ENCODE data around the gene NCAPD2. TPM values are rescaled to one million over a fixed set of nuclear protein-coding genes. Genes with fewer than 3 reads are reported as not detected.
A peak's percentile ranks its signal among the peaks of the same experiment; 100 is the strongest.
"Not testable (repeated sequence)": the region's sequence is repeated elsewhere in the genome, so short reads cannot be mapped to it uniquely, and the experiment has no call there.

NCAPD2 gene
- total and polyA plus RNA-seq, 5 experiments from 2014 or later = 24.7 to 46.3 (median 40.4) TPM

DNA sequence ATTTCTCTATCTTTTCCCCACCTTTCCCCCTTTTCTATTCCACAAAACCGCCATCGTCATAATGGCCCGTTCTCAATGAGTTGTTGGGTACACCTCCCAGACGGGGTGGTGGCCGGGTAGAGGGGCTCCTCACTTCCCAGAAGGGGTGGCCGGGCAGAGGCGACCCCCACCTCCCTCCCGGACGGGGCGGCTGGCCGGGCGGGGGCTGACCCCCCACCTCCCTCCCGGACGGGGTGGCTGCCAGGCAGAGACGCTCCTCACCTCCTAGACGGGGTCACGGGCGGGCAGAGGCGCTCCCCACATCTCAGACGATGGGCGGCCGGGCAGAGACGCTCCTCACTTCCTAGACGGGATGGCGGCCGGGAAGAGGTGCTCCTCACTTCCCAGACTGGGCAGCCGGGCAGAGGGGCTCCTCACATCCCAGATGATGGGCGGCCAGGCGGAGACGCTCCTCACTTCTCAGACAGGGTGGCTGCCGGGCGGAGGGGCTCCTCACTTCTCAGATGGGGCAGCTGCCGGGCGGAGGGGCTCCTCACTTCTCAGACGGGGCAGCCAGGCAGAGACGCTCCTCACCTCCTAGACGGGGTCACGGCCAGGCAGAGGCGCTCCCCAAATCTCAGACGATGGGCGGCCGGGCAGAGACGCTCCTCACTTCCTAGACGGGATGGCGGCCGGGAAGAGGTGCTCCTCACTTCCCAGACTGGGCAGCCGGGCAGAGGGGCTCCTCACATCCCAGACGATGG lies 18.5 kb upstream of the NCAPD2 start:
- H3K36me3 Mint-ChIP-seq, H3K27me3 Mint-ChIP-seq, ATAC-seq, H3K9me3 Mint-ChIP-seq, DNase-seq, H3K4me3 Mint-ChIP-seq, H3K27ac Mint-ChIP-seq, POLR2A ChIA-PET: not testable (repeated sequence)
- peaks cover 6 to 11% (median 8%) of the 10 kb centered on the region in 4 donors for H3K4me1 Mint-ChIP-seq

DNA sequence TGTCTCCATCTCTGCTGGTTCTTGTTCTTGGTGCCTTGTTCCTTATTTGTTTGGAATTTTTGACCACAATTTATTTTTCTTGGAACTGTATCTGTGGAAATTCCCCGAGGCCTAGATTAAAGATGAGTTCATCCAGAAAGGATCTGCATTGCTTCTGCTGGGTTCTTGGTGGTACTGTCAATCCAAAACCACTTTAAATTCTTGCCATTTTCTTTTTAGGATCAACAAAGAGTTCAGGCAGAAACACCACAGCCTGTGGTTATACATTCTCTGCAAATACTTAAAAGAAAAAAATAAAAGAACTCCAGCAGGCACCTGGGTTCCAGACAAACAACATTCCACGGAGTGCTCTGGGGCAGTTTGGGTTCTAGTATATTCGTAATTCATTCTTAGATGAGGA lies 17.4 kb upstream of the NCAPD2 start:
- DNase-seq (no peak), ATAC-seq (no peak)
- Mint-ChIP-seq H3K9me3 (no peaks in the 10 kb centered on the region), H3K36me3 (no peaks in the 10 kb centered on the region), H3K4me3 (no peak overlapping the region), H3K4me1 (peaks cover 0 to 4% (median 1%) of the 10 kb centered on the region in 4 donors), H3K27me3 (peaks cover 0 to 2% (median 0%) of the 10 kb centered on the region in 5 donors), H3K27ac (peak overlapping the region in 1 of 10 donors; percentile 20)
- POLR2A ChIA-PET = interaction anchor here (0.6 kb wide), 1 partner anchor 12 kb away, joined by 4 read pairs; no protein-coding TSS in a partner anchor

GRCh38 chr12:6477601-6478377 lies 16.1 kb upstream of the NCAPD2 start:
- H3K9me3 Mint-ChIP-seq, POLR2A ChIA-PET, H3K27ac Mint-ChIP-seq, H3K4me3 Mint-ChIP-seq, H3K4me1 Mint-ChIP-seq, ATAC-seq, DNase-seq, H3K36me3 Mint-ChIP-seq, H3K27me3 Mint-ChIP-seq: not testable (repeated sequence)

GRCh38 chr12:6478416-6478815 lies 15.5 kb upstream of the NCAPD2 start:
- ATAC-seq (no peak), DNase-seq (no peak)
- Mint-ChIP-seq H3K4me3 (no peak overlapping the region), H3K4me1 (no peaks in the 10 kb centered on the region), H3K9me3 (no peaks in the 10 kb centered on the region), H3K27ac (no peak overlapping the region), H3K36me3 (no peaks in the 10 kb centered on the region), H3K27me3 (peaks cover 0 to 2% (median 0%) of the 10 kb centered on the region in 5 donors)
- POLR2A ChIA-PET = no interaction called here

DNA sequence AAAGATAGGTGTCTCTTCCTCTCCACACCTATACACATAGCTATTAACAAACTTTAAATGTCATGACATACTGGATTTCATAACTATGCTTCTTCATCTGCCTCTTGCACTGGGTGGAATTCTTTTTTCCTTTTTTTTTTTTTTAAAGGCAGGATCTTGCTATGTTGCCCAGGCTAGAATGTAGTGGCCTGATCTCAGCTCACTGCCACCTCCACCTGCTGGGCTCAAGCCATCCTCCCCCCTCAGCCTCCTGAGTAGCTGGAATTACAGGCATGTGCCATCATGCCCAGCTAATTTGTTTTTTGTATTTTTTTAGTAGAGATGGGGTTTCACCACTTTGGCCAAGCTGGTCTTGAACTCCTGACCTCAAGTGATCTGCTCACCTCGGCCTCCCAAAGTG lies 5.7 kb upstream of the NCAPD2 start:
- Mint-ChIP-seq H3K36me3 (peaks cover 0 to 22% (median 5%) of the 10 kb centered on the region in 3 donors), H3K4me1 (peaks cover 0 to 16% (median 7%) of the 10 kb centered on the region in 4 donors), H3K27me3 (peaks cover 0 to 3% (median 0%) of the 10 kb centered on the region in 5 donors), H3K9me3 (no peaks in the 10 kb centered on the region), H3K4me3 (no peak overlapping the region), H3K27ac (no peak overlapping the region)
- DNase-seq (no peak), ATAC-seq (no peak)
- POLR2A ChIA-PET = interaction anchor here (0.6 to 1.4 kb wide), 7 partner anchors 12 to 107 kb away, joined by 3 to 4 read pairs (median 3); partner anchors contain the start of gene VAMP1

DNA sequence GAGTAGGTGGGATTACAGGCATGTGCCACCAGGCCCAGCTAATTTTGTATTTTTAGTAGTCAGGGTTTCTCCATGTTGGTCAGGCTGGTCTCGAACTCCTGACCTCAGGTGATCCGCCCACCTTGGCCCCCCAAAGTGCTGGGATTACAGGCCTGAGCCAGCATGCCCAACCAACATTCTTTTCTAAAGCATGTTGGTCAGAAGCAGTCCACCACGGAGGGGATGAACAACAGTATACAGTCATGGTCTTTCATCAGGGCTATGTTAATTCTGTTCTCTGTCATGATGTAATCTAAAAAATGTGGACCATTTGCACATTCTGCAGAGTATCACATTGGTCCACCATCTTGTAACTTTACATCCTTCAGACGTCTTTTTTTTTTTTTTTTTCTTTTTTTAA lies 4.5 kb upstream of the NCAPD2 start:
- H3K4me3 Mint-ChIP-seq = no peak overlapping the region
- peaks cover 0 to 3% (median 0%) of the 10 kb centered on the region in 5 donors for H3K27me3 Mint-ChIP-seq
- no peak for DNase-seq
- H3K9me3 Mint-ChIP-seq = no peaks in the 10 kb centered on the region
- POLR2A ChIA-PET = interaction anchor here (1.0 kb wide), 1 partner anchor 19 kb away, joined by 3 read pairs; the partner anchor contains the start of gene VAMP1
- H3K36me3 Mint-ChIP-seq = peaks cover 0 to 22% (median 5%) of the 10 kb centered on the region in 3 donors
- no peak for ATAC-seq
- H3K4me1 Mint-ChIP-seq = peaks cover 5 to 23% (median 10%) of the 10 kb centered on the region in 4 donors
- no peak overlapping the region for H3K27ac Mint-ChIP-seq

- POLR2A ChIA-PET = interaction anchor here (1.0 to 7.2 kb wide), 2 partner anchors 21 kb away, joined by 3 to 104 read pairs; partner anchors contain the start of gene VAMP1
- not testable (repeated sequence) for ATAC-seq, H3K4me3 Mint-ChIP-seq, H3K9me3 Mint-ChIP-seq, H3K27me3 Mint-ChIP-seq, DNase-seq, H3K27ac Mint-ChIP-seq
- Mint-ChIP-seq H3K4me1 (peaks cover 15 to 35% (median 21%) of the 10 kb centered on the region in 4 donors), H3K36me3 (peaks cover 0 to 25% (median 5%) of the 10 kb centered on the region in 3 donors)
Measured at GRCh38 chr12:6490673-6491072, 3.2 kb upstream of the NCAPD2 start.

DNA sequence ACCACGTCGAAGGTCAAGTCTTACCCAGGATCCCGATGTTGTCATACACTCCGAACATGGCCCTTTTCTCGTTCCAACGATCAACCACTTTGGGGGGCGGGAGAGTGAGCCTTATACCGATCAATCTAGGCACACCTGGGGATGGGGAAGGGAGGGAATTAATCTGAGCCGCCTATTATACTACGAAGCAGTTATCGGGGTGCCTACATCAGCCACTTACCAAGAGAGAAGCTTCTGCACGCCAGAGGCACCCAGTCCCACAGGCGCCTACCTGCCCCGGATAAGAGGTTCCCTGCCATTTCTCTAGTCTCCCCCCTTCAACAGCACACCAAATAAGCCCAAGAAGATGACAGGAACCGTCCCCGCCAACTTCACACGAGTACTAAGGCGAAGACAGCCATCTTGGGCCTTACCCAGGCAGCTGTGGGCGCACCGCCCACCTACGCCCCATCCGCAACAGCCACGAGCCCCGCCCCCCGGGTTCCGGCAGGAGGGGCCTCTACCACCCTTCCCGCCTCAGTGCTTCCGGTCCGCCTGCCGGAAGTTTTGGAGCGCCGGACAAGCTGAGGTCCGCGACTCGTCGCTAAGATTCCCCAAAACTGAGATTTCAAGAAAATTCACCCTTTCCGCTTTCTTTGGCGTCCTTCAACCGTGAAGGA lies 935 bp upstream of the NCAPD2 start, which contains the start of gene MRPL51:
TSS of gene MRPL51 (minus strand) at position 425 of the 659 bp plus-strand sequence. CDS start at position 299, 126 bp downstream.
- Mint-ChIP-seq H3K9me3 (no peaks in the 10 kb centered on the region), H3K4me1 (peaks cover 15 to 50% (median 35%) of the 10 kb centered on the region in 4 donors), H3K4me3 (peak within 1 kb of the TSS; percentile 91 to 99 (median 98)), H3K27ac (peak within 1 kb of the TSS; percentile 94 to 100 (median 97)), H3K27me3 (peaks cover 0 to 2% (median 0%) of the 10 kb centered on the region in 5 donors), H3K36me3 (peaks cover 0 to 37% (median 5%) of the 10 kb centered on the region in 3 donors)
- peak; percentile 89 to 98 (median 96) for DNase-seq
- POLR2A ChIA-PET = interaction anchor here (0.7 to 7.2 kb wide), 32 partner anchors 10 to 380 kb away, joined by 3 to 104 read pairs (median 5); partner anchors contain the start of genes CD27, COPS7A, GAPDH and SPSB2
- ATAC-seq = peak; percentile 77 to 79

DNA sequence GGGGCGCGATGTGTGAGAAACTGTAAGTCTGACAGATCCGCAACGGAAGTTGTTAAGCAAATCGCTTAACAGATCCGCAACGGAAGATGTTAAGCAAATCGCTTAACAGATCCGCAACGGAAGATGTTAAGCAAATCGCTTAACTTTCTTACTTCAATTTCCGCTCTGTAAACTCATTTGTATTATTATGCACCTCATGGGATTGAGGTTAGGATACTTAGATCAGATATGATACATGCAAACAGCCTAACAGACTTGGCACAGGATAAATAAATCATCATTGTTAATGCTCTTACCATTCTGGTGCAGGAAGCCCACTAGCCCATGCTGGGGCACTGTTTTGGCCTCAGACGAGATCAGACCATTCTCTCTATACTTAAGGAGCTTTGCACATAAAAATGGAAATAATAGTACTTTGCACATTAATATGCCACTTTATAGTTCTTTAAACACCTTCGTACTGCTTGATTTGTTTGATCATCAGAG lies 399 bp downstream of the NCAPD2 start:
- Mint-ChIP-seq H3K9me3 (no peaks in the 10 kb centered on the region), H3K36me3 (peaks cover 0 to 45% (median 5%) of the 10 kb centered on the region in 3 donors), H3K4me3 (peak overlapping the region; percentile 91 to 99 (median 98)), H3K27ac (peak overlapping the region; percentile 13 to 98 (median 96)), H3K27me3 (no peaks in the 10 kb centered on the region), H3K4me1 (peaks cover 15 to 50% (median 37%) of the 10 kb centered on the region in 4 donors)
- POLR2A ChIA-PET = interaction anchor here (0.7 to 7.2 kb wide), 8 partner anchors 25 to 158 kb away, joined by 3 to 104 read pairs (median 6); partner anchors contain the start of genes GAPDH, TNFRSF1A and VAMP1
- ATAC-seq (peak; percentile 1 to 3), DNase-seq (peak in 1 of 10 donors; percentile 54)

GRCh38 chr12:6494968-6495367 lies 1.1 kb downstream of the NCAPD2 start:
- H3K4me1 Mint-ChIP-seq = peaks cover 15 to 50% (median 37%) of the 10 kb centered on the region in 4 donors
- peak overlapping the region; percentile 13 to 98 (median 96) for H3K27ac Mint-ChIP-seq
- H3K4me3 Mint-ChIP-seq = peak overlapping the region; percentile 91 to 99 (median 98)
- no peaks in the 10 kb centered on the region for H3K9me3 Mint-ChIP-seq
- peaks cover 0 to 45% (median 5%) of the 10 kb centered on the region in 3 donors for H3K36me3 Mint-ChIP-seq
- ATAC-seq (no peak), DNase-seq (no peak)
- POLR2A ChIA-PET = interaction anchor here (0.7 to 7.2 kb wide), 8 partner anchors 25 to 158 kb away, joined by 3 to 104 read pairs (median 6); partner anchors contain the start of genes GAPDH, TNFRSF1A and VAMP1
- H3K27me3 Mint-ChIP-seq = no peaks in the 10 kb centered on the region

DNA sequence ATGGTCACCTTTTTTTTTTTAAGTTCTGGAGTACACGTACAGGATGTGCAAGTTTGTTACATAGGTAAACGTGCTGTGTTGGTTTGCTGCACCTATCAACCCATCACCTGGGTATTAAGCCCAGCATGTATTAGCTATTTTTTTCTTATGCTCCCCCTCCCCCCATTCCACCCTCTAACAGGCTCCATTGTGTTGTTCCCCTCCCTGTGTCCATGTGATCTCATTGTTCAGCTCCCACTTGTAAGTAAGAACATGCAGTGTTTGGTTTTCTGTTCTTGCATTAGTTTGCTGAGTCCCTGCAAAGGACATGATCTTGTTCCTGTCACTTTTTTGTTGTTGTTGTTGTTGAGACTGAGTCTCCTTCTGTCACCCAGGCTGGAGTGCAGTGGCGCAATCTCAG lies 3.4 kb downstream of the NCAPD2 start:
- not testable (repeated sequence) for ATAC-seq, H3K9me3 Mint-ChIP-seq, H3K27me3 Mint-ChIP-seq, DNase-seq
- Mint-ChIP-seq H3K27ac (peak overlapping the region in 8 of 10 donors; percentile 44 to 97 (median 76)), H3K4me1 (peaks cover 13 to 46% (median 35%) of the 10 kb centered on the region in 4 donors), H3K36me3 (peaks cover 0 to 23% (median 0%) of the 10 kb centered on the region in 3 donors), H3K4me3 (peak overlapping the region in 1 of 10 donors; percentile 45)
- POLR2A ChIA-PET = interaction anchor here (0.6 to 7.2 kb wide), 6 partner anchors 8 to 71 kb away, joined by 3 to 104 read pairs (median 4); partner anchors contain the start of genes GAPDH and VAMP1
